Lung microvascular endothelial cell (primary cell): ENCODE data around the gene SPC24. TPM values are rescaled to one million over a fixed set of nuclear protein-coding genes. Genes with fewer than 3 reads are reported as not detected.
"Not testable (repeated sequence)": the region's sequence is repeated elsewhere in the genome, so short reads cannot be mapped to it uniquely, and the experiment has no call there.

Experiments used
- DNase-seq, 2 donors: peaks; one replicate each; pipeline versions ENCODE4 v3.0.0 to v3.0.0-alpha.2; 2010; ENCODE audit warnings: low read depth in 2 of 2
- total RNA-seq: library from RNA; depleted of rRNA; stranded (reverse); fragments of >200 nt; gene quantifications from 2 replicates; pipeline ENCODE4 v1.2.1, GENCODE V29; 2014

The SPC24 gene
- total RNA-seq, 1 donor from 2014 or later = 14.3 TPM

DNA sequence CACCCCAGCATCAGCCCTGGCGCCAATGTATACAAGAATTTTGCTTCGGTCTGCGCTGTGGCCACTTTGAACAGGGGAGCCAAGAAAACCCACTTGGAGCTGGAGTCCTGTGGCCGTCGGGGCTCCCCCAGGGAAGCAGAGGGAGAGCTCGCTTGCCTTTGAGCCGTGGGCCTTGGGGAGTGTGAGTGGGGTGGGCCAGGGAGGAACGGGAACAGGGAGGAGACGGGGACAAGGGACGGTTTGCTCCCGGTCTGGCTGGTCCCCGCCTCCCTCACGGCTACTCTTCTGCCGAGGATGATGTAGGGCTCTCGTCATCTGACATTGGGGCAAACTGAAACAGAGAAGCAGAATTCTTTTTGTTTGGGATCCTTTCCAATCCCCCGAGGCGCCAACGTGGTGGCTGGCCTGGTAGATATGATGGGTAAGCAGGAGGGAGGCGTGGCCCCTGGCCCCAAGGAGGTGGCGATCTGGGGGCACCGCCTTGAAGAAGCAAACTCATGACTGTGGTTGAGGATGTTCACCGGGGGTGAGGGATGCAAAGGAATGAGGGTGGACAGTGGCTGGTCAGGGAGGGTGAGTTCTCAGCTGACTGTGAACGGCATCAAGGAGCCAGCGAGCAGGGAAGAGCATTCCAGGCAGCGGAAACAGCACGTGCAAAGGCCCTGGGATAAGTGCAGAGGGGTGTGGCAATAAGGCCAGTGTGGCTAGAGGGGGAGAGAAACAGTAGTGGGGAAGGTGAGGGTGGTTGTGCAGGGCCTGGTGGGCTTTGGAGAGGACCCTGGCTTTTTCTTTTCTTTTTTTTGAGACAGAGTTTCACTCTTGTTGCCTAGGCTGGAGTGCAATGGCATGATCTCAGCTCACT lies 10.9 kb upstream of the SPC24 start:
- no peak for DNase-seq

DNA sequence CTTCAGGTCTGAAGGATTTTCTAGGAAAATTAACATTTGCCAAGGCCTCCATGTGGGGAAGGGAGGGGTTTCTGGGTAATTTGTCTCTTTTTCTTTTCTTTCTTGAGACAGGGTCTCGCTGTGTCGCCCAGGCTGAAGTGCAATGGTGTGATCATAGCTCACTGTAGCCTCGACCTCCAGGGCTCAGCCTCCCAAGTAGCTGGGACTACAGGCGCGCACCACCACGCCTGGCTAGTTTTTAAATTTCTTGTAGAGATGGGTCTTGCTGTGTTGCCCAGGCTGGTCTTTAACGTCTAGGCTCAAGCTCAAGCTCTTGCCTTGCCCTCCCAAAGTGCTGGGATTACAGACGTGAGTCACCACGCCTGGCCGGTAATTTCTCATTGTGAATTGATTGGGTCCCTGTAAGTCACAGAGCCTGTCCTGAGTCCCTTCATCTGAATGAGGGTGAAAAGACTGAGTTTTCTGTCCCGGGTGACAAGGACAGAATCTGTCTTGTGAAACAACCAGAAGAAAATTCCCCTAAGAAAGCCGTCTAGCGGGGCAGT lies 10.0 kb upstream of the SPC24 start:
- DNase-seq = peak in 1 of 2 donors; percentile 39

DNA sequence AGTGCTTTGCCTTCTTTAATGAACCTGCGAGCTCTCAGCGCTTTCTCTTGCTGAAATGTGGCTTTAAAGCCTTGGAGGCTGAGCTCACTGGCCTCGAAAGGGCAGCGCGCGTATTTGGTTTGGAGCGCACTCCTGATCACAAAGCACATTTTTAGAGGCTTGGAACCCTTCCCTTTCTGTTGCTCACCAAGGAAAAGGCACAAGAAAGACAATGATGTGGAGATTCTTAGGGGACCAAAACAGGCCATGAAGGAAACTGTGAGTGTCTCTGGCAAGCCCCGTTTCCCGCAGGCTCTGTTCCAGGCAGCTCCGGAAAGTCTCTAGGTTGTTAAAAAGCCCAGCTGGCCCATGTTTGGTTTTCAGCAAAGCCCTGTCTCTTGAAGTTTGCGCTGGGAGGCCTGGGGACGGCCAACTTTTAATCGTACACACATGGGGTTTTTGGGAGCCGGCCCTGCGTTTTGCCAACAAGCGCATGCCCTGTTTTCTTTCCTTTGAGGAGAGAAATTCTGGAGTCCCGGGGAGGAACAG lies 9.4 kb upstream of the SPC24 start:
- DNase-seq = peak; percentile 50 to 59

DNA sequence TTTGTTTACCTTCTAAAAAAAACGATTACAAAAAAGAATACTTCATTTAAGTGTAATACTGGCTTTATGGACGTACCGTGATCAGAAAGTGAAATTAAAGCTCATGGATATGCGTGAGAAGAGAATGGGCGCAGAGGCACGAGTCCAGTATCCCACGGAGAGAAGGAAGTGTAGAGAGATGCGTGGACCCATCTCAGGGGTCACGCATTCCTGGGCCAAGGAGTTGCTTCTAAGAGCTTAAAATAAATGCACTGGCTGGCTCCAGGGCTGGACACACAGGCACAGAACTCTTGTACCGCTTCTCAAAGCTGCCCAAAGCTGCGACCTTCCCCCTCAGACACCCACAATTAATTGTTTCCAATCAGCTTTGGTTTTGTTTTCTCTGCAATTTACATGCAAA lies 8.7 kb upstream of the SPC24 start:
- no peak for DNase-seq

DNA sequence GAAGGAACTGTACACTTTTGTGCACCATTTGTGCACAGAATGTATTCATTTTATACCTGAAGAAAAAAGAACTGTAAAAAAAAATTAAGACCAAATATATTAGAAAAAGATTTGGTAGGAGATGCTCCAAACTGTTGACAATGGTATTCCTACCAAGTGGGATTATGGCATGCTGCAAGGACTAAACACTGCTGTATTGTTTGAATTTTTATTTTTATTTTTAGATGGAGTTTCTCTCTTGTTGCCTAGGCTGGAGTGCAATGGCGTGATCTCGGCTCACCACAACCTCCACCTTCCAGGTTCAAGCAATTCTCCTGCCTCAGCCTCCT lies 4.8 kb upstream of the SPC24 start:
- DNase-seq = not testable (repeated sequence)

DNA sequence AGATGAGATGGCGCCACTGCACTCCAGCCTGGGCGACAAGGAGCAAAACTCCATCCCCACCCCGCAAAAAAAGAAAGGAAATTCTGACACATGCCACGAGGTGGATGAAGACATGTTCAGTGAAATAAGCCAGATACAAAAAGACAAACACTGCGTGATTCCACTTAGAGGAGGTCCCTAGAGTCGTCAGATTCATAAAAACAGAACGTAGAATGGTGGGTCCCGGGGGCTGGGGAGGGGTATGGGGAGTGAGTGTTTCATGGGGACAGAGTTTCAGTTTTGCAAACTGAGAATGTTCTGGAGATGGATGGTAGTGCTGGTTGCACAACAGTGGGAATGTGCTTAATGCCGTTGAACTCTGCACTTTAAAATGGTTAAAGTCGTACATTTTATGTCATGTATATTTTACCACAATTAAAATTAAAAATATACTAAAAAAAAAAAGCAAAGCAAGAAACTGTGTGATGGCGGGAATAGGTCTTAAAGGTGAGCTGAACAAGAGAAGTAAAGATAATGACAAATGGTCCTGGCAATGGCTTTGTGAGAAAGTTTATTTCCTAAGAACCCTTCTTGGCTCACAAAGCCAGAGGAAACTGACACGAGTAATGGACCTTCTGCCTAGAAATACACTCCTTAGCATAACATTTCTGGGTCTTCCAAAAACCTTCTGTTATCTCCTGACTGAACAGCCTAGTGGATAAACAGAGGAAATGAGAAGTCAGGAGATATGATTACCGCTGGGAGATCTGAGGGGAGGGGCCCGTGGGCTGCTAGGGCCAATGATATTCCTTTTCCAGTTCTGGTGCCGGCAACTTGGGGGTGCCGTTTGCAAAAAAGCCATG lies 4.2 kb upstream of the SPC24 start:
- peak; percentile 47 to 66 for DNase-seq

DNA sequence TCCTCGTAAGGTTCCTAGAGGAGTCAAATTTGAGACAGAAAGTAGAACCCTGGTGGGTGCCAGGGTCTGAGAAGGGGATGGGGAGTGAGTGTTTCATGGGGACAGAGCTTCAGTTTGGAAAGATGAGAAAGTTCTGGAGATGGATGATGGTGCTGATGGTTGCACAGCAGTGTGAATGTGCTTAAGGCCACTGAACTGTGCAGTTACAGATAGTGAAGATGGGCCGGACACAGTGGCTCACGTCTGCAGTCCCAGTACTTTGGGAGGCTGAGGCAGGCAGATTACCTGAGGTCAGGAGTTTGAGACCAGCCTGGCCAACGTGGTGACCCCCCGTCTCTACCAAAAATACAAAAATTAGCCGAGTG lies 917 bp downstream of the SPC24 start:
- DNase-seq = no peak

DNA sequence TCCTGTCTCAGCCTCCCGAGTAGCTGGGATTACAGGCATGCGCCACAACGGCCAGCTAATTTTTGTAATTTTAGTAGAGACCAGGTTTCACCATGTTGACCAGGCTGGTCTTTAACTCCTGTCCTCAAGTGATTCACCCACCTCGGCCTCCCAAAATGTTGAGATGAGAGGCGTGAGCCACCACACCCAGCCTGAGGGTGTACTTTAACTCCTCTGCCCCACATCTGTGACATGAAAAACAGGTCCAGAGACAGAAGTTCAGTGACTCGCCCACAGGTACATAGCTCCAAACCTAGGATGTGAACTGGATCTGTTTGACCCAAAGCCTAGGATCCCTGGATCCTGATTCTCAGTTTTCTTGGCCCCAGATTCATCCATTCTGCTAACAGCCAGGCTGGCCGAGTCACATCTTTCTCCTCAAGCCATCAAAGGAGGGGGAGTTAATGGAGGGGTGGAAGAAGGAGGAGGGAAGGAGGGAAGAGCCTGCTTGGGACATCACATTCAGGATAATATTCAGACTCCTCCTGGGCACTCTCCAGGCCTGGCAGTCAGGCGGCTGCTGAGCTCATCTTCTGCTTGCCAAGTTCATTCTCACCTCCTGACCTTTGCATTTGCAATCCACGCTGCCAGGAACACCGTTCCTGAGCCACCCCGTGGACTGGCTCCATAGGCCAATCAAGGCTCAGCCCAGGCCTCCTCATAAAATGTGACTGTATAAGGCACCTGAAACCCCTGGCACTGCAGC lies 3.1 kb downstream of the SPC24 start:
- DNase-seq = peak; percentile 79 to 93

DNA sequence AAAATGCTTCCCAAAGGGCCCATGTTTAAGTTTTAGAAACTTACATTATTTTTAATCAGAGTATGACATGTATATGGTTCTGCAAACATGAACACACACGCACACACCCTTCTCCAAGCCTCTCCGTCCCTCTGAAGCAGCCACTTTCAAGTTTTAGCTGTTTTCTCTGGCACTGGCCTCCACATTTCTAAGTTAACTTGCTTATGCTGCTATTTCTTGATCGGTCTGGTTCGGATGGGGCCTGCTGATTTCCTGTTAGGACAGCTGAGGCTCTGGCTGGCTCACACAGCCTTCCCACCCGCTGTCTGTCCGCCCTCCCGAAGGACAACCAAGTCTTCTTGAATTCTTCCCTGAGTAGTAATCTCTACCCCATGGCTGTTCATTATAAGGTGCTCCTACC lies 4.4 kb downstream of the SPC24 start:
- no peak for DNase-seq

DNA sequence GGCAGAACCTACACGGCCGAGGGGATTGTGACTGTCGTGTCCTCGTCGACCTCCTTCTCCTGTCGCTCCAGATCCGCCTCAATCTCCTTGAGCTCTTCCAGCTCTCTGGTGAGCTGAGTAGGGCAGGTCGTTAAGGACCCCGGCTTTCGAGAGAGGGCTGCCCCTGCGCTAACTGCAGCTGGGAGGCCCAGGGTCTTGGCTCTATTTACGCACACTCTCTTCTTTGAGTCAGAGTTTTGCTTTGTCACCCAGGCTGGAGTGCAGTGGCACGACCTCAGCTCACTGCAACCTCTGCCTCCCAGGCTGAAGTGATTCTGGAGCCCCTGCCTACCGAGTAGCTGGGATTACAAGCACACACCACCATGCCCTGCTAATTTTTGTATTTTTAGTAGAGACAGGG lies 7.6 kb downstream of the SPC24 start:
- DNase-seq = no peak

DNA sequence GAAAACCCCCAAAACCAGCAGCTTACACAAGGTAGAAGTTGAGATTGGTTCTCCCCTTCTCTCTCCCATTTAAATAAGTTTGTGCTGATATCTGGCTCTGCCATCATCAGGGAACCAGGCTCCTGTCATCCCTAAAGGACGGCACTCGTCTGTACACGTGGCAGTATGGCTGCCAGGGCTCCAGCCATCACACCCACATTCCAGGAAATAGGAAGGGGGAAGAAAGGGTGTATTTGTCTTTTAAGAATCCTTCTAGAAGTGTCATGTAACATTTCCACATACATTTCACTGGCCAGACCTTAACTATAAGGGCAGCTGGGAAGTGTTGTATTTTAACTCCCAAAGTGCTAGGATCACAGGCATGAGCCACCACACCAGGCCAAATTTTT lies 10.1 kb downstream of the SPC24 start:
- no peak for DNase-seq

DNA sequence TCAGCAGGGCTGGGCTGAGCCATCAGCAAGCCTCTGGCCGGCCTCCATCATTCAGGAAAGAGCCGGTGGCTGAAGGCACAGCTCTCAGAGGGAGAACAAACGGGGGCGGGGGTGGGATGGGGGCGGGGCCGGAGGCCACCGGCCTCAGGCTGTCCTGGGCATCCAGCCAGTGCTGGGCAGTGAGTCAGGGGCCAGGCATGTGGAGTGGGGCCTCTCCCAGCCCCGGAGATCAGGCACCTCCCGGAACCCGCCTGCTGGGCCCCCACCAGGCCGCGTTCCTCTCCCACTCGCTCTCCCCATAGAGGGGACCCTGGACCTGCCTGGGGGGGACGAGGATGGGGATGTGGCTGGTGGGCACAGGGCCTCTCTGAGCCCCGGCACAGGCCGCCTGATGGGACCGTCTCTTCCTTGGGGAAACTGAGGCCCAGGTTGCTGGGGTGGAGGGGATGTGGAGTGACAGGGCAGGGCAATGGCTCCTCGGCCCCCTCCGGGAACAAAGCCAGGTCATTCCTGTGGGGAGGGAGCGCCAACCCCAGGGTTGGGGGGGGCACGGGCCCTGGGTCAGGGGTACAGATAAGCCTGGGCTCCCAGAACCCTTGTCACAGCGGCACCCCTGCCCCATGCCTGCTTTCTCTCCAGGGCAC lies 12.9 kb downstream of the SPC24 start:
- peak; percentile 95 to 97 for DNase-seq

DNA sequence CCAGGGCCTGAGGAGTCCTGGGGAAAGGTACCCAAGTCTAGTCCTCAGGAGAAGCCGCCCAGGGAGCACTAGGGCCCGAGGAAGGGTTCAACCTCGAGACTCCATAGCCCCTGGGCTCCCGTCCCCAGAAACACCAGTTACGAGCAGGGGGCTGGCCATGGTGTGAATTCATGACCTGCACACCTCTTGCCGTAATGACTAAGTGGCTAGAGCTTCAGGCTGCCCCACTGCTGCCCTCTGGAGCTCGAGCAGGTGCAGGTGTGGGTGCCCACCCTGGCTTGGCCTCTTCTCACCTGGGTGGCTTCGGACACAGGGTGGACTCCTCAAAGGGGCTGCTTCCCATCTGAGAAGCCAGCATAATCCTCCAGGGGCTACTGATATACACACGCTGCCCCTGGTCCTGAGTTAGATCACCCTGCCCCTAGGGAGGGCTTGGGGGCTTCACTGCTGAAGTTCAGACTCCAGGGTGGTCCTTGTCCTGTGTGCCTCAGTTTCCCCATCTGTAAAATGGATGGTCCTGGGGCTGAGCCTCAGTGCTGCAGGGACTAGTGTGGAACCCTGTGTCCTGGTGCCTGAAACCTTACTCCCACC lies 13.6 kb downstream of the SPC24 start:
- peak in 1 of 2 donors; percentile 39 for DNase-seq

DNA sequence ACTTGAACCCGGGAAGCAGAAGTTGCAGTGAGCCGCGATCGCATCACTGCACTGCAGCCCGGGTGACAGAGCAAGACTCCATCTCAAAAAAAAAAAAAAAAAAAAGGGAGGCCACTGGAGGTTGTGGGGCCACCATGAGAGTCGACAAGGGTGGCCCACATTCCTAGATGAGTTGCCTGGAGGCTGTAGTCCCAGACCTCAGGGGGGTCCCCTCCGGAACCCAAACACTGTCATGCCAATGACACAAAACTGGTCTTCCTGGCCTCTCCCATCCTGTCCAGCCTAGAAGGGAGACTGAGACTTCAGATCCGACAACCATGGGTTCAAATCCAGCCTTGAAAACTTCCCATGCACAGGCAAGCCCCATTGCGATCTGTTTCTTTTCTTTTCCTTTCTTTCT lies 14.7 kb downstream of the SPC24 start:
- no peak for DNase-seq

DNA sequence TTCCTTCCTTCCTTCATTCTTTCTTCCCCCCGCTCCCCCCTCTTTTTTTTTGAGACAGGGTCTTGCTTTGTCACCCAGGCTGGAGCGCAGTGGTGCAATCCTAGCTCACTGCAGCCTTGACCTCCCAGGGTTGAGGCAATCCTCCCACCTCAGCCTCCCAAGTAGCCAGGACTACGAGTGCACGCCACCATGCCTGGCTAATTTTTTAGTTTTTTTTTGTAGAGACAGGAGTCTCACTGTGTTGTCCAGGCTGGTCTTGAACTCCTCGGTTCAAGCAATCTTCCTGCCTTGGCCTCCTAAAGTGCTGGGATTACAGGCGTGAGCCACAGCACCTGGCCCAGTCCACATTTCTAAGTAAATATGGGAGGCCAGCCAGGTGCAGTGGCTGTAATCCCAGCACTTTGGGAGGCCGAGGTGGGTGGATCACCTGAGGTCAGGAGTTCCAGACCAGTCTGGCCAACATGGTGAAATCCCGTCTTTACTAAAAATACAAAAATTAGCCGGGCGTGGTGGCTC lies 15.5 kb downstream of the SPC24 start:
- not testable (repeated sequence) for DNase-seq

DNA sequence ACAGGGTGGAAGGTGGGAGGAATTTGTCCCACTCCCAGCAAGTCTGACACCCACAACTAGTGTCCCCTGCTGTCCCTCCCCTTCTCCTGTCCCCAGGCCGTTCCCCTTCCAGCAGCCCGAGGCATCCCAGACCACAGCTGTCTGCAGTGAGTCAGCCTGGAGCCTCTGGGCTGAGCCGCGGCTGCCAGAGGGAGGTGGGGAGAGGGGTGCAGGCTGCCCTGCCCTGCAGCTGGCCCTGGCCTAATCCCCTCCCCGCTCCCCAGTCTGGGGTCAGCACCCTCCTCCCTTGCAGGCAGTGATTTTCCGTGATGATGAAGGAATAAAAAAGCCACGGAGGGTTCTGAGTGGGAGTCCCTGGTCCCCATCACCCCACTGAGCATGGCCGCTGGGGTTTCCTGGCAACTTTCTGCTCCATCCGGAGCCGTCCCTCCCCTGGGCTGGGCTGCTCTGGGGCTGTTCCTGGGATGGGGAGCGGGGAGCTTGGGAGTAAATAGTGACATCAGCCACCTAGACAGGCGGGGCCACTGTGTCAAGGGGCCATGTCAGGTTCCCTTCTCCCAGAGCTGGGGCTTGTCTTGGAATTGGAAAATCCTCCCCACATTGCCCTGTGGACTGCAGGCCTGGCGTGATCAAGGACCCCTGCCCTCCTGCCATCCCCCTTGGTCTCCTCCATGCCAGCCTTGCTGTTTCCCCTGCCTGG lies 16.8 kb downstream of the SPC24 start:
- DNase-seq = peak; percentile 56 to 76

DNA sequence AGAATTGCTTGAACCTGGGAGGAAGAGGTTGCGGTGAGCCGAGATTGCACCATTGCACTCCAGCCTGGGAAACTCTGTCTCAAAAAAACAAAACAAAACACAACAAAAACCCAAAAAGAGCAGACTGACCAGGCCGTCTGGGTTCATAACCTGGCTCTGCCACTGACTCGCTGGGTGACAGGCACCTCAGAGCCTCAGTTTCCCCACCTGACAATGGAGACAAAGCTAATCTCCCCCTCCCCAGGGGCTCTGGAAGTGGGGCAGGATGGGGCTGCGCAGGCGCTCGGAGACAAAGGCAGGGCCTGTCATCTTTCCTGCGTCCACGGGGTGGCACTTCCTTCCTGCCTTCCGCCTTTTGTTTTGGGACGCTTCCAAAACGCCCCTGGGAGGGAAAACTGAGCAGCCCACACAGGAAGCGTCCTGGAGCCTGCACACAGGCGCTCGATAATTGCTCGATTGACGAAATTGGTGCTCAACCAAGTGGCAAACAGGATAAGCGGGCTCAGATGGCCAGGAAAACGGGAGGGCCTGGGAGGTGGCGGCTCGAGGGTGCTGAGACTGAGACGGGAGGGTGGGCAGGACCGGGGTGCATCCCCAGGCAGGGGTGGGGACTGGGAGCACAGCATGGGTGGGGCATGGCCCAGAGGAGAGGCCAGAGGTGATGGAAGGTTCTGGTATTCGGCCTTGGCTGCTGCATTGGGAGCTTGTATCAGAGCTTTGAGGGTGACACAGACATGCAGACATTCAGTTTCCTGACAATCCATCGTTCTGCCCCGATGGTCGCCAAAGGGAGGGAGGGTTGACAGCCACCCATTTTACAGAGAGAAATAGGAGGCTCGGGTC lies 17.8 kb downstream of the SPC24 start:
- peak; percentile 67 to 83 for DNase-seq

DNA sequence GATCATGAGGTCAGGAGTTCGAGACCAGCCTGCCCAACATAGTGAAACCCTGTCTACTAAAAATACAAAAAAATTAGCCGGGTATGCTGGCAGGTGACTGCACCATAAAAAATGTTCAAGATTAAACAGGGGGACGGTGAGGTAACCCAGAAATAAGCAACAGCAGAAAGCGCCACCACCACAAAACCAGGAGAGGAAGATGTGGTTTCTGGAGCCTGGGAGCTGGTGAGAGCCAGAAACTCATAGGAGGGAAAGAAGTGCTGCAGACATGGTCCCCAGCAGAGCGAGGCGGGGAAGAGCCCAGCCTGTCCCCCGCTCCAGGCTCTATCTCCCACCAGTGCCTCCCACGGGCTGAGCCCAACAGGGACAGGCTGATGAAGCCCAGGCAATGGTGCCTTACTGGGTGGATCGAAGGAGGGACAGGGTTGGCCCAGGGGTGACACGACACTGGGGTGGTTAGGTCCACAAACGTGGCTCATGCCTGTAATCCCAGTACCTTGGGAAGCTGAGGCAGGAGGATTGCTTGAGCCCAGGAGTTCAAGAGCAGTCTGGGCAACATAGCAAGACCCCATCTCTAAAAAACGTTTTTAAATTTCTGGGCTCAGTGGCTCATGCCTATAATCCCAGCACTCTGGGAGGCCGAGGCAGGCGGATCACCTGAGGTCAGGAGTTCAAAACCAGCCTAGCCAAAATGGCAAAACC lies 19.0 kb downstream of the SPC24 start:
- DNase-seq = no peak
